GM12878 (cell line): ENCODE measurements around the gene RPRD2. TPM values are rescaled to one million over a fixed set of nuclear protein-coding genes. Genes with fewer than 3 reads are reported as not detected.

Source experiments
- ATF2 ChIP-seq: IDR thresholded peaks from 2 replicates; pipeline ENCODE4 v1.6.1; 2012; ENCODE audit warnings: low read length, inconsistent platforms
- CBX3 ChIP-seq: fragments of 200-600 bp; sonication (generic); IDR thresholded peaks from 2 replicates; pipeline ENCODE4 v1.6.1; 2016; ENCODE audit warnings: low read depth, borderline replicate concordance
- CHD4 ChIP-seq: fragments of 200-600 bp; sonication (generic); IDR thresholded peaks from 2 replicates; pipeline ENCODE4 v1.6.1; 2016; ENCODE audit warnings: mild to moderate bottlenecking
- E2F8 ChIP-seq: fragments of 450-650 bp; IDR thresholded peaks from 2 replicates; pipeline ENCODE4 v1.6.1; 2018; ENCODE audit warnings: mild to moderate bottlenecking, low read depth, moderate library complexity; ENCODE audit not compliant: partially characterized antibody
- E4F1 ChIP-seq: fragments of 450-650 bp; IDR thresholded peaks from 2 replicates; pipeline ENCODE4 v1.6.1; 2018; ENCODE audit warnings: borderline replicate concordance, mild to moderate bottlenecking; ENCODE audit not compliant: partially characterized antibody
- HSF1 ChIP-seq: fragments of 150-350 bp; IDR thresholded peaks from 2 replicates; pipeline ENCODE4 v1.6.1; 2014; ENCODE audit warnings: mild to moderate bottlenecking, low read depth, low read length
- IKZF2 ChIP-seq, 2 experiments: fragments of 450-650 bp; IDR thresholded peaks; 2 replicates each; pipeline ENCODE4 v1.6.1; 2017; ENCODE audit warnings: mild to moderate bottlenecking in 2 of 2, moderate library complexity in 2 of 2
- NKRF ChIP-seq: fragments of 450-650 bp; conservative IDR thresholded peaks from 2 replicates; pipeline ENCODE4 v1.6.1; 2017; ENCODE audit warnings: mild to moderate bottlenecking, moderate library complexity
- PAX8 ChIP-seq: fragments of 450-650 bp; IDR thresholded peaks from 2 replicates; pipeline ENCODE4 v1.6.1; 2017; ENCODE audit warnings: mild to moderate bottlenecking, moderate library complexity
- PRDM15 ChIP-seq: fragments of 450-650 bp; formaldehyde crosslinking; IDR thresholded peaks from 2 replicates; pipeline ENCODE4 v1.4.0; 2020; ENCODE audit warnings: mild to moderate bottlenecking, moderate library complexity
- RFX5 ChIP-seq: IDR thresholded peaks from 2 replicates; pipeline ENCODE4 v1.6.1; 2011; ENCODE audit warnings: low read depth, low read length, improper control_type of control experiment
- SMAD5 ChIP-seq: IDR thresholded peaks from 2 replicates; pipeline ENCODE4 v1.6.1; 2016; ENCODE audit warnings: antibody characterized with exemption, low read depth
- STAT1 ChIP-seq: fragments of 450-650 bp; conservative IDR thresholded peaks from 2 replicates; pipeline ENCODE4 v1.6.1; 2014; ENCODE audit warnings: antibody characterized with exemption, mild to moderate bottlenecking
- YY1 ChIP-seq: IDR thresholded peaks from 2 replicates; pipeline ENCODE4 v1.6.1; 2011; ENCODE audit warnings: low read depth, mild to moderate bottlenecking, low read length
- polyA plus RNA-seq, 11 experiments: library from polyadenylated mRNA; depleted of rRNA in 4 of 11; unstranded in 6 of 11; stranded (reverse) in 5 of 11; fragments of >200 nt; fragmentation: Nextera tagmentation in 4 of 11; fragmentation: Illumina TruSeq in 1 of 11; extraction: Ambion mirVana in 4 of 11; extraction: Trizol in 1 of 11; gene quantifications; 1 replicate in 1 of 11; 2 replicates in 10 of 11; pipeline versions ENCODE4 v1.2.1 to v1.2.3, GENCODE V29; 2011 to 2016; ENCODE audit warnings: inconsistent platforms in 2 of 11, missing spikeins in 2 of 11, low read depth in 1 of 11
- total RNA-seq, 4 experiments: library from RNA; depleted of rRNA in 3 of 4; stranded (reverse); fragments of >200 nt in 3 of 4; fragmentation: Illumina TruSeq in 1 of 4; extraction: Trizol in 1 of 4; gene quantifications; 2 replicates each; pipeline versions ENCODE4 v1.2.1 to v1.2.3, GENCODE V29; 2013 to 2021

Gene RPRD2
- total and polyA plus RNA-seq, 10 of the 15 experiments (the other 5 are each of a cell fraction or from before 2014, with no cell fraction given): 1.9 to 24.8 (median 13.3) TPM

- no peak for TF ChIP-seq PRDM15 (CRISPR knock-in tag)
- peak; percentile 58; the same call in 1 of the 2 replicates for TF ChIP-seq RFX5
- TF ChIP-seq E4F1: no peak
- TF ChIP-seq YY1: peak; percentile 100
- TF ChIP-seq NKRF: no peak; the same call in 1 of the 2 replicates
- peak; percentile 93; the same call in 1 of the 2 replicates for TF ChIP-seq STAT1
- TF ChIP-seq PAX8: no peak
- no peak for TF ChIP-seq CHD4
- TF ChIP-seq IKZF2 (IDR thresholded peaks at IDR 0.05): peak; percentile 75 to 84; a peak in 3 of 4 replicates
- TF ChIP-seq ATF2: 0 out of 2 replicates have a peak, but pooled peaks have one; percentile 49
- TF ChIP-seq SMAD5: peak; percentile 52
- TF ChIP-seq HSF1: no peak
- TF ChIP-seq E2F8: no peak
- TF ChIP-seq CBX3: no peak
Observed at GRCh38 chr1:150363426-150364230, at the start of gene RPRD2 (continued).
